ENCODE results near the gene GPR173.

GPR173 gene

DNA sequence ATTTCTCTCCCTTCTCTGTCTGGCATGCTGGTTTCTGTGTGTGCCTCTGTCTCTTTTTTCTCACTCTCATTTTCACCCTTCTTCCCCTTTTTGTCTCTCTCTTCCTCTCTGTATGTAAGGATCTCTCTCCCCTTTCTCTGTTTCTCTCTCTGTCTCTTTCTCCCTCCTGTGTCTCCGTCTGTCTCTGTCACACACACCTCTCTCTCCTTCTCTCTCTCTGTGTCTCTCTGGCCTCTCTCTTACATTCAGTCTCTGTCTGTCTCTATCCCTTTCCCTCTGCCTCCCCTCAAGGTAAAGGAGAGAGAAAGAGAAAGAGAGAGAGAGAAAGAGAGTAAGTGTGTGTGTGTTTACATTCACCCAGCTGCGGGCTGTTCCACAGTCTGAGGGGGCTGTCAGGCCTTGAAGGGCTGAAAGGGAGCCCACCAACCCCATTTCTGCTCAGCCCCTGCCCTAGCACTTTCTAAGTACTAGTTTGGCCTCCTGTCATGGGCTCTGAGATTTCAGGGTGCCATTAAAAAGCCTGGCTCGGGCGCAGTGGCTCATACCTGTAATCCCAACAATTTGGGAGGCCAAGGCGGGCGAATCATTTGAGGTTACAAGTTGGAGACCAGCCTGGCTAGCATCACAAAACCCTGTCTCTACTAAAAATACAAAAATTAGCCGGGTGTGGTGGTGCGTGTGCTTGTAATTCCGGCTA lies 24.0 kb downstream of the GPR173 start (continued):
- TF ChIP-seq, protein P1, sequence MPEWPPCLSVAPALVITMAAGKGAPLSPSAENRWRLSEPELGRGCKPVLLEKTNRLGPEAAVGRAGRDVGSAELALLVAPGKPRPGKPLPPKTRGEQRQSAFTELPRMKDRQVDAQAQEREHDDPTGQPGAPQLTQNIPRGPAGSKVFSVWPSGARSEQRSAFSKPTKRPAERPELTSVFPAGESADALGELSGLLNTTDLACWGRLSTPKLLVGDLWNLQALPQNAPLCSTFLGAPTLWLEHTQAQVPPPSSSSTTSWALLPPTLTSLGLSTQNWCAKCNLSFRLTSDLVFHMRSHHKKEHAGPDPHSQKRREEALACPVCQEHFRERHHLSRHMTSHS (tag by site-specific recombination; IDR thresholded peaks at IDR 0.05), result no peak
- TF ChIP-seq, protein P2, sequence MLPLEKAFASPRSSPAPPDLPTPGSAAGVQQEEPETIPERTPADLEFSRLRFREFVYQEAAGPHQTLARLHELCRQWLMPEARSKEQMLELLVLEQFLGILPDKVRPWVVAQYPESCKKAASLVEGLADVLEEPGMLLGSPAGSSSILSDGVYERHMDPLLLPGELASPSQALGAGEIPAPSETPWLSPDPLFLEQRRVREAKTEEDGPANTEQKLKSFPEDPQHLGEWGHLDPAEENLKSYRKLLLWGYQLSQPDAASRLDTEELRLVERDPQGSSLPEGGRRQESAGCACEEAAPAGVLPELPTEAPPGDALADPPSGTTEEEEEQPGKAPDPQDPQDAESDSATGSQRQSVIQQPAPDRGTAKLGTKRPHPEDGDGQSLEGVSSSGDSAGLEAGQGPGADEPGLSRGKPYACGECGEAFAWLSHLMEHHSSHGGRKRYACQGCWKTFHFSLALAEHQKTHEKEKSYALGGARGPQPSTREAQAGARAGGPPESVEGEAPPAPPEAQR (tag by site-specific recombination; IDR thresholded peaks at IDR 0.05), result no peak
- TF ChIP-seq ZNF112 (tag by site-specific recombination; IDR thresholded peaks at IDR 0.05) (no peak), ZNF214 (tag by site-specific recombination; IDR thresholded peaks at IDR 0.05; ENCODE audit: borderline replicate concordance) (no peak), ZNF335 (tag by site-specific recombination; conservative IDR thresholded peaks at IDR 0.05) (no peak), ZNF549 (tag by site-specific recombination; IDR thresholded peaks at IDR 0.05) (no peak), MZF1 (tag by site-specific recombination; IDR thresholded peaks at IDR 0.05; ENCODE audit: borderline replicate concordance) (no peak), RBAK (tag by site-specific recombination; IDR thresholded peaks at IDR 0.05) (no peak)
- TF ChIP-seq, protein P3, sequence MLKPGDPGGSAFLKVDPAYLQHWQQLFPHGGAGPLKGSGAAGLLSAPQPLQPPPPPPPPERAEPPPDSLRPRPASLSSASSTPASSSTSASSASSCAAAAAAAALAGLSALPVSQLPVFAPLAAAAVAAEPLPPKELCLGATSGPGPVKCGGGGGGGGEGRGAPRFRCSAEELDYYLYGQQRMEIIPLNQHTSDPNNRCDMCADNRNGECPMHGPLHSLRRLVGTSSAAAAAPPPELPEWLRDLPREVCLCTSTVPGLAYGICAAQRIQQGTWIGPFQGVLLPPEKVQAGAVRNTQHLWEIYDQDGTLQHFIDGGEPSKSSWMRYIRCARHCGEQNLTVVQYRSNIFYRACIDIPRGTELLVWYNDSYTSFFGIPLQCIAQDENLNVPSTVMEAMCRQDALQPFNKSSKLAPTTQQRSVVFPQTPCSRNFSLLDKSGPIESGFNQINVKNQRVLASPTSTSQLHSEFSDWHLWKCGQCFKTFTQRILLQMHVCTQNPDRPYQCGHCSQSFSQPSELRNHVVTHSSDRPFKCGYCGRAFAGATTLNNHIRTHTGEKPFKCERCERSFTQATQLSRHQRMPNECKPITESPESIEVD (tag by site-specific recombination; IDR thresholded peaks at IDR 0.05), result no peak
- TF ChIP-seq, protein P4, sequence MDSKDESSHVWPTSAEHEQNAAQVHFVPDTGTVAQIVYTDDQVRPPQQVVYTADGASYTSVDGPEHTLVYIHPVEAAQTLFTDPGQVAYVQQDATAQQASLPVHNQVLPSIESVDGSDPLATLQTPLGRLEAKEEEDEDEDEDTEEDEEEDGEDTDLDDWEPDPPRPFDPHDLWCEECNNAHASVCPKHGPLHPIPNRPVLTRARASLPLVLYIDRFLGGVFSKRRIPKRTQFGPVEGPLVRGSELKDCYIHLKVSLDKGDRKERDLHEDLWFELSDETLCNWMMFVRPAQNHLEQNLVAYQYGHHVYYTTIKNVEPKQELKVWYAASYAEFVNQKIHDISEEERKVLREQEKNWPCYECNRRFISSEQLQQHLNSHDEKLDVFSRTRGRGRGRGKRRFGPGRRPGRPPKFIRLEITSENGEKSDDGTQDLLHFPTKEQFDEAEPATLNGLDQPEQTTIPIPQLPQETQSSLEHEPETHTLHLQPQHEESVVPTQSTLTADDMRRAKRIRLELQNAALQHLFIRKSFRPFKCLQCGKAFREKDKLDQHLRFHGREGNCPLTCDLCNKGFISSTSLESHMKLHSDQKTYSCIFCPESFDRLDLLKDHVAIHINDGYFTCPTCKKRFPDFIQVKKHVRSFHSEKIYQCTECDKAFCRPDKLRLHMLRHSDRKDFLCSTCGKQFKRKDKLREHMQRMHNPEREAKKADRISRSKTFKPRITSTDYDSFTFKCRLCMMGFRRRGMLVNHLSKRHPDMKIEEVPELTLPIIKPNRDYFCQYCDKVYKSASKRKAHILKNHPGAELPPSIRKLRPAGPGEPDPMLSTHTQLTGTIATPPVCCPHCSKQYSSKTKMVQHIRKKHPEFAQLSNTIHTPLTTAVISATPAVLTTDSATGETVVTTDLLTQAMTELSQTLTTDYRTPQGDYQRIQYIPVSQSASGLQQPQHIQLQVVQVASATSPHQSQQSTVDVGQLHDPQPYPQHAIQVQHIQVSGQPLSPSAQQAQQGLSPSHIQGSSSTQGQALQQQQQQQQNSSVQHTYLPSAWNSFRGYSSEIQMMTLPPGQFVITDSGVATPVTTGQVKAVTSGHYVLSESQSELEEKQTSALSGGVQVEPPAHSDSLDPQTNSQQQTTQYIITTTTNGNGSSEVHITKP (tag by site-specific recombination; IDR thresholded peaks at IDR 0.05), result no peak
- TF ChIP-seq, protein P5, sequence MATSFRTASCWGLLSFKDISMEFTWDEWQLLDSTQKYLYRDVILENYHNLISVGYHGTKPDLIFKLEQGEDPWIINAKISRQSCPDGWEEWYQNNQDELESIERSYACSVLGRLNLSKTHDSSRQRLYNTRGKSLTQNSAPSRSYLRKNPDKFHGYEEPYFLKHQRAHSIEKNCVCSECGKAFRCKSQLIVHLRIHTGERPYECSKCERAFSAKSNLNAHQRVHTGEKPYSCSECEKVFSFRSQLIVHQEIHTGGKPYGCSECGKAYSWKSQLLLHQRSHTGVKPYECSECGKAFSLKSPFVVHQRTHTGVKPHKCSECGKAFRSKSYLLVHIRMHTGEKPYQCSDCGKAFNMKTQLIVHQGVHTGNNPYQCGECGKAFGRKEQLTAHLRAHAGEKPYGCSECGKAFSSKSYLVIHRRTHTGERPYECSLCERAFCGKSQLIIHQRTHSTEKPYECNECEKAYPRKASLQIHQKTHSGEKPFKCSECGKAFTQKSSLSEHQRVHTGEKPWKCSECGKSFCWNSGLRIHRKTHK (tag by site-specific recombination; IDR thresholded peaks at IDR 0.05), result no peak

DNA sequence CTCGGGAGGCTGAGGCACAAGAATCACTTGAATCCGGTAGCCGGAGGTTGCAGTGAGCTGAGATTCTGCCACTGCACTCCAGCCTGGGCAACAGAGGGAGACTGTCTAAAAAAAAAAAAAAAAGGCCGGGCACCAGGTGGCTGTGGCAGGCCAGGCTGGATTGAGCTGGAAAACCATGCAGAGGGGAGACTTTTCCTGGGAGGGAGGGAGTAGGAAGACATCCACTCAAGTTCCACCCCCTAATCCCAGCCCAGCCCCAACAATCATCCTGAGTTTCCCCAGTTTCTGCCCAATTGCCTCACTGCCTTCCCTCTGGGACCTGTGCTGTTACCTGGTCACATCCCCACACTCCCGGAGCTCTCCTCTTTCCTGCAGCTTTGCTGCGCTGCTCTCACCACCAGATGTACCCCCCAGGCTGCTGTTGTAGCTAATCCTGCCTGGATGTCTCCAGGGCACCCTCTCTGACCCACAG lies 24.6 kb downstream of the GPR173 start:
- H3K4me3 ChIP-seq (ENCODE audit: low read depth, low read length), result no peak overlapping the region
- H3K27ac ChIP-seq (ENCODE audit: extremely low read depth, low read depth, low read length), result no peak overlapping the region
- no peaks in the 10 kb centered on the region for H3K9me3 ChIP-seq (ENCODE audit: control insufficient read depth, insufficient read depth, low read depth, low read length)
- H3K36me3 ChIP-seq (ENCODE audit: control insufficient read depth in 2 of 2, insufficient read depth in 1 of 2, low read length in 2 of 2), result no peaks in the 10 kb centered on the region
- H3K4me1 ChIP-seq (ENCODE audit: control insufficient read depth, insufficient read depth, low read length), result no peaks in the 10 kb centered on the region
- CTCF ChIA-PET, result interaction anchor here (0.6 to 1.5 kb wide), 6 partner anchors 9 to 1438 kb away, joined by 3 to 8 read pairs (median 5); partner anchors contain the start of gene TSPYL2
- POLR2A ChIA-PET, result interaction anchor here (1.2 to 2.7 kb wide), 3 partner anchors 9 to 78 kb away, joined by 3 to 44 read pairs (median 4); partner anchors contain the start of gene TSPYL2
- TF ChIP-seq ZNF2 (tag by site-specific recombination; IDR thresholded peaks at IDR 0.05) (no peak), ZNF416 (tag by site-specific recombination; IDR thresholded peaks at IDR 0.05) (no peak), BCL11A (tag by site-specific recombination; IDR thresholded peaks at IDR 0.05; ENCODE audit: low read depth) (no peak), YY1 (tag by site-specific recombination; IDR thresholded peaks at IDR 0.05) (no peak), ZNF266 (tag by site-specific recombination; IDR thresholded peaks at IDR 0.05; ENCODE audit: low read depth) (no peak), ZNF585B (tag by site-specific recombination; IDR thresholded peaks at IDR 0.05) (no peak)
- TF ChIP-seq, protein P6, sequence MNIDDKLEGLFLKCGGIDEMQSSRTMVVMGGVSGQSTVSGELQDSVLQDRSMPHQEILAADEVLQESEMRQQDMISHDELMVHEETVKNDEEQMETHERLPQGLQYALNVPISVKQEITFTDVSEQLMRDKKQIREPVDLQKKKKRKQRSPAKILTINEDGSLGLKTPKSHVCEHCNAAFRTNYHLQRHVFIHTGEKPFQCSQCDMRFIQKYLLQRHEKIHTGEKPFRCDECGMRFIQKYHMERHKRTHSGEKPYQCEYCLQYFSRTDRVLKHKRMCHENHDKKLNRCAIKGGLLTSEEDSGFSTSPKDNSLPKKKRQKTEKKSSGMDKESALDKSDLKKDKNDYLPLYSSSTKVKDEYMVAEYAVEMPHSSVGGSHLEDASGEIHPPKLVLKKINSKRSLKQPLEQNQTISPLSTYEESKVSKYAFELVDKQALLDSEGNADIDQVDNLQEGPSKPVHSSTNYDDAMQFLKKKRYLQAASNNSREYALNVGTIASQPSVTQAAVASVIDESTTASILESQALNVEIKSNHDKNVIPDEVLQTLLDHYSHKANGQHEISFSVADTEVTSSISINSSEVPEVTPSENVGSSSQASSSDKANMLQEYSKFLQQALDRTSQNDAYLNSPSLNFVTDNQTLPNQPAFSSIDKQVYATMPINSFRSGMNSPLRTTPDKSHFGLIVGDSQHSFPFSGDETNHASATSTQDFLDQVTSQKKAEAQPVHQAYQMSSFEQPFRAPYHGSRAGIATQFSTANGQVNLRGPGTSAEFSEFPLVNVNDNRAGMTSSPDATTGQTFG (tag by site-specific recombination; IDR thresholded peaks at IDR 0.05; ENCODE audit: borderline replicate concordance), result no peak
- TF ChIP-seq, protein P7, sequence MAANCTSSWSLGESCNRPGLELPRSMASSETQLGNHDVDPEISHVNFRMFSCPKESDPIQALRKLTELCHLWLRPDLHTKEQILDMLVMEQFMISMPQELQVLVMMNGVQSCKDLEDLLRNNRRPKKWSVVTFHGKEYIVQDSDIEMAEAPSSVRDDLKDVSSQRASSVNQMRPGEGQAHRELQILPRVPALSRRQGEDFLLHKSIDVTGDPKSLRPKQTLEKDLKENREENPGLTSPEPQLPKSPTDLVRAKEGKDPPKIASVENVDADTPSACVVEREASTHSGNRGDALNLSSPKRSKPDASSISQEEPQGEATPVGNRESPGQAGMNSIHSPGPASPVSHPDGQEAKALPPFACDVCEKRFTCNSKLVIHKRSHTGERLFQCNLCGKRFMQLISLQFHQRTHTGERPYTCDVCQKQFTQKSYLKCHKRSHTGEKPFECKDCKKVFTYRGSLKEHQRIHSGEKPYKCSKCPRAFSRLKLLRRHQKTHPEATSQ (tag by site-specific recombination; IDR thresholded peaks at IDR 0.05), result no peak
- TF ChIP-seq, protein P8, sequence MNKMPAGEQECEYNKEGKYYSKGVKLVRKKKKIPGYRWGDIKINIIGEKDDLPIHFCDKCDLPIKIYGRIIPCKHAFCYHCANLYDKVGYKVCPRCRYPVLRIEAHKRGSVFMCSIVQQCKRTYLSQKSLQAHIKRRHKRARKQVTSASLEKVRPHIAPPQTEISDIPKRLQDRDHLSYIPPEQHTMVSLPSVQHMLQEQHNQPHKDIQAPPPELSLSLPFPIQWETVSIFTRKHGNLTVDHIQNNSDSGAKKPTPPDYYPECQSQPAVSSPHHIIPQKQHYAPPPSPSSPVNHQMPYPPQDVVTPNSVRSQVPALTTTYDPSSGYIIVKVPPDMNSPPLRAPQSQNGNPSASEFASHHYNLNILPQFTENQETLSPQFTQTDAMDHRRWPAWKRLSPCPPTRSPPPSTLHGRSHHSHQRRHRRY (tag by site-specific recombination; IDR thresholded peaks at IDR 0.05), result no peak
